Pons (tissue), 1 donor: ENCODE data around the gene EFNA2.

Source experiments
- DNase-seq: peaks from one replicate; pipeline ENCODE4 v3.0.0-alpha.2; 2016; ENCODE audit warnings: low spot score

EFNA2 gene

DNA sequence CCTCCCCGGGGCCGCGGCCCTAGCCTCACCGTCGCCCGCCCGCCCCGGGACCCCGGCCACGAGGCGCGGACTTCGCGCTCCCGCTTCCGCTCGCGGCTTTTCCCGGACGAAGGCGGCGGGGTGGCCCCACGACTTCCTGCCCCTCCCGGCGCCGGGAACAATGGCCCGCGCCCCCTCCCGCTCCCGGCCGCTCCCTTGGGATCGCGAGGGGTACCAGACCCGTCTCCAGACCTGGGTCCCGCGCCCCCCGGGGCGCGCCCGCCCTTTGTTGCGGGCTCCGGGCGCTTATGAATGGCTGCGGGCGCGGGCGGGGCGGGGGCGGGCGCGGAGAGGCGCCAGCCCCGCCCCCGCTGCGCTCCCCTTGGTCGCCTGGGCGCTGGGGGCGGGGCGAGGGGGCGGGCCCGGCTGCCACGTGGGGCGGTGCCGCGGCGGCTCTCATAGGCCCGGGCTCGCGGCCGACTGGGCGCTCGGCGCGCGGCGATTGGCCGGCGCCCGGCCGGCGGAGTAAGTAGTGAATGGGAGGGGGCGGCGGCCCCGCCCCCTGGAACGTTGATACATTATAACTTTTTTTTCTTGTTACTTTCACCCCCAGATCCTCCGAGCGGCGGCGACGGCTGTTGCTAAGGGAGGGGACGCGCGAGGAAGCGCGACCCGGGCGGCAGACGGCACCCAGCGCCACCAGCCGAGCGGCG is 36.2 kb upstream of the EFNA2 start:
- peak; percentile 96 for DNase-seq

DNA sequence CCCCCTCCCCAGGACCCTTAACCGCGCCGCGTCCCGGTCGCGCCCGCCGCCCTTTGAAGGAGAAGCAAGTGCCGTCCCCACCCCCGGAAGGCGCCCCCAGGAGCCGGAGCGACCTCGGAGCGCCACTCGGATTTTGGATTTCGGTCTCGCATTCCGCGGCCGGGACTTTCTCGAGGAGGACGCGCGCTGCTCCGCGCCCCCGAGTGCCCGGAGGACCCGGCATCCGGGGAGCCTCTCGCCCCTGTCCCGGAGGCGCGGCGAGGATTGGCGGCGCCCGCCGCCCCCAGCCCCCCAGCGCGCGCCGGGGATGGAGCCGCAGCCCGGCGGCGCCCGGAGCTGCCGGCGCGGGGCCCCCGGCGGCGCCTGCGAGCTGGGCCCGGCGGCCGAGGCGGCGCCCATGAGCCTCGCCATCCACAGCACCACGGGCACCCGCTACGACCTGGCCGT is 35.7 kb upstream of the EFNA2 start:
- no peak for DNase-seq

- DNase-seq = peak; percentile 61
These were observed 35.0 kb upstream of the EFNA2 start for GRCh38 chr19:1250437-1251260.

GRCh38 chr19:1251330-1252220 is 34.1 kb upstream of the EFNA2 start:
- peak; percentile 72 for DNase-seq

GRCh38 chr19:1252221-1252820 is 33.4 kb upstream of the EFNA2 start:
- peak; percentile 87 for DNase-seq

- DNase-seq = peak; percentile 91
These were observed 32.7 kb upstream of the EFNA2 start for GRCh38 chr19:1252821-1253513.

DNA sequence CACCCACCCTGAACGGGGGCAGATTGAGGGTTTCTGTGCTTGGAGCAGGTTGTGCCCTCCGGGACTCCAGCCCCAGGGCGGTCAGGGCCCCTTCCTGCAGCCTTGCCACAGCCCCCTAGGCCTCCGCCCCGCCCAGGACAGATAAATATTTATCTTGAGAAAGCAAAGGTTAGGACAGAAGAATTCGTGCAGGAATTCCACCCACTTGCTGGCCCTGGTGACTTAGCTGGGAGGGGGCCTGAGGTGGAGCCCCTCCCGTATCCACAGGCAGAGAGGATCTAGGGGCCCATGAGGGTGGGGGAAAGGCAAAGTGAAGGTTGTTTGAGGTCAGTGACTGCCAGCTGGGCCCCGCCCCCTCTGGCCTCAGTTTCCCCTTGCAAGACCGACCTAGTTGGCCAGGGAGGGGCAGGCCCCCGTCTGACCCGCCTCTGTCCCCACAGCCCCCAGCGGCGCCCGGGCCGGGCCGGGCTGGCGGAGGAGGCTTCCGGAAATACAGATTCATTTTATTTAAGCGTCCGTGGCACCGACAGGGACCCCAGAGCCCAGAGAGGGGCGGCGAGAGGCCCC is 32.1 kb upstream of the EFNA2 start:
- no peak for DNase-seq

DNA sequence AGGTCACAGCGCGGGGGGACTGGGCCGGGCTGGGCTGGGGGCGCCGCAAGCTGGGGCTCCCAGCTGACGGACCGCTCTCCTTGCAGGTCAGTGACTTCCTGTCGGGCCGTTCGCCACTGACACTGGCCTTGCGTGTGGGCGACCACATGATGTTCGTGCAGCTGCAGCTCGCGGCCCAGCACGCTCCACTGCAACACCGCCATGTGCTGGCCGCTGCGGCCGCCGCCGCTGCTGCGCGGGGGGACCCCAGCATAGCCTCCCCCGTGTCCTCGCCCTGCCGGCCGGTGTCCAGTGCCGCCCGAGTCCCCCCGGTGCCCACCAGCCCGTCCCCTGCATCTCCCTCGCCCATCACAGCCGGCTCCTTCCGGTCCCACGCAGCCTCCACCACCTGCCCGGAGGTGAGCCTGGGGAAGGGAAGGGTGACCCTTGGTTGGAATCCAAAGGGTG is 31.6 kb upstream of the EFNA2 start:
- DNase-seq = peak; percentile 51

DNA sequence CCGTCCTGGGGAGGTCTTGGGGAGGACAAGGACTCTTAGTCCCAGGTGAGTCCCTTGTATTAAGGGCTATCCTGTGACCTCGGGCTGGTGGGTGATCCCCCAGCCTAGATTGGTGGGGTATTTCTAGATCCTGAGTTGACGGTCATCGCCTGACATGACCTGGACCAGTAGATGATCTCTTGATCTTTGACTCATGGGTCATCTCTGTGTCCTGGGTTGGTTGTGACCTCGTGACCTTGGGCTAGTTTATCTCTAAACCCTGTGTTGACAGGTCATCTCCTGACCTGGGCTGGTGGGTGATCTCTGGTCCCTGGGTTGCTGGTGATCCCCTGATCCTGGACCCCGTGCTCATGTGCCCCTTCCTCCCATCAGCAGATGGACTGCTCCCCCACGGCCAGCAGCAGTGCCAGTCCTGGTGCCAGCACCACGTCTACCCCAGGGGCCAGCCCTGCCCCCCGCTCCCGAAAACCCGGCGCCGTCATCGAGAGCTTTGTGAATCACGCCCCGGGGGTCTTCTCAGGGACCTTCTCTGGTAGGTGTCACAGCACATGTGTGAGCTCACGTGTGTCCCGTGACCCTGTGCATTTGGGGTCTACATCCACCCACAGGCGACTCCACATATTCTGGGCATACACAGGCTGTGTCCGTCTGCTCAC is 31.0 kb upstream of the EFNA2 start:
- peak; percentile 25 for DNase-seq

DNA sequence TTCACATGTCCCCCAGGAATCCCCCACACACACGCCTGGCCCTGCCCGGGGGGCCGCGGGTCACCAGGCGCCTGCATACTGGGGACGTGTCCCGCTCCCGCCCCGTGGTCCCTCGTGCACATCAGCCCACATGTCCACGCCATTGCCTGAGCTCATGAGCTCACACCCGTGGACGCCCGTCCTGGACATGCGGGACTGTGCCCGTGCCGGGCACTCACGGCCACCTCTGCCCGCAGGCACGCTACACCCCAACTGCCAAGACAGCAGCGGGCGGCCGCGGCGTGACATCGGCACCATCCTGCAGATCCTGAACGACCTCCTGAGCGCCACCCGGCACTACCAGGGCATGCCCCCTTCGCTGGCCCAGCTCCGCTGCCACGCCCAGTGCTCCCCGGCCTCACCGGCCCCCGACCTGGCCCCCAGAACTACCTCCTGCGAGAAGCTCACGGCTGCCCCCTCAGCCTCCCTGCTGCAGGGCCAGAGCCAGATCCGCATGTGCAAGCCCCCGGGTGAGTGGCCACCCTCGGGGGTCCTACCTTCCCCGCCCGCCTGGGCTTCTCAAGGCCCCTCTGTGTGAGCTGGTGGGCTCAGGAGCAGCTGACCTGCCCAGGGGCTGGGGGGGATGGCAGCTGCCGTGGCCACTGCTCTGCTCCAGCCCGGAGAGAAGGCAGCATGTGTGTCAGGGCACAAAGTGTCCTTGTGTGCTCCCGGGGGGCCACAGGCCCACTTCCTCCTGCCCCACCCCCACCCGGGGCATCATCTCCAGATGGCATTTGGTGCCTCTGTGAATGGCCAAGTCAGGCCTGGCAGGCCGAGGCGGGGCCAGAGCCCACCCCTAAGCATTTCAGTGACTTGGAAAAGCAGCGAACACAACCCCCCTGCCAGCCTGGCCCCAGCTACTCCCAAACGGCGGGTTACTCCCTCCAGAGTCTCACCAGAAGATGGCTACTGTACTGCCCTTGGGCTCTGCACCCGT is 30.2 kb upstream of the EFNA2 start:
- peak; percentile 88 for DNase-seq

GRCh38 chr19:1256646-1257474 is 28.8 kb upstream of the EFNA2 start:
- DNase-seq = no peak

GRCh38 chr19:1257475-1258162 is 28.1 kb upstream of the EFNA2 start:
- no peak for DNase-seq

GRCh38 chr19:1258163-1258492 is 27.5 kb upstream of the EFNA2 start:
- DNase-seq = no peak

DNA sequence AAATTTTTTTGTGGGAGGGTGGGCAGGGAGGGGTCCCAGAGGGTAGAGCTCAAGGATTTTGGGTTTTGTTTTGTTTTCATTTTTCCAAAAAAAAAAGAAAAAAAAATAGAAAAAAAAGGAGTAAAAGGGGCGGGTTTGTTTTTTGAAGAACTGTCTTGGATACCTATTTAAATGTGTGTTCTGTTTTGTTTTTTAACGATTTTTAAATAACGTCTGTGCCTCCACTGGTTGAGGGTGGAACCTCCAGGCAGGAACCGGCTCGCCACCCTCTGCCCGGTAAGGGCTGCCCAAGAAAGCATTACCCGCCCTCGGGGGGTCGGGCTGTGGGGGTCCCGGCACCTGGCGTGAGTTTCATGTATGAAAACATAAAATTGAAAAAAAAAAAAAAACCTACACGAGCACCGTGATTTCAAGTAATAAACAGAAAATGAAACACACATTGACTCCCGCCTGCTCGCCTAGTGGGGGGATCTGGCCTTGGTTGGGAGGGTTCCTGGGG is 26.9 kb upstream of the EFNA2 start:
- no peak for DNase-seq

GRCh38 chr19:1259206-1259875 is 26.3 kb upstream of the EFNA2 start:
- DNase-seq = peak; percentile 26

DNA sequence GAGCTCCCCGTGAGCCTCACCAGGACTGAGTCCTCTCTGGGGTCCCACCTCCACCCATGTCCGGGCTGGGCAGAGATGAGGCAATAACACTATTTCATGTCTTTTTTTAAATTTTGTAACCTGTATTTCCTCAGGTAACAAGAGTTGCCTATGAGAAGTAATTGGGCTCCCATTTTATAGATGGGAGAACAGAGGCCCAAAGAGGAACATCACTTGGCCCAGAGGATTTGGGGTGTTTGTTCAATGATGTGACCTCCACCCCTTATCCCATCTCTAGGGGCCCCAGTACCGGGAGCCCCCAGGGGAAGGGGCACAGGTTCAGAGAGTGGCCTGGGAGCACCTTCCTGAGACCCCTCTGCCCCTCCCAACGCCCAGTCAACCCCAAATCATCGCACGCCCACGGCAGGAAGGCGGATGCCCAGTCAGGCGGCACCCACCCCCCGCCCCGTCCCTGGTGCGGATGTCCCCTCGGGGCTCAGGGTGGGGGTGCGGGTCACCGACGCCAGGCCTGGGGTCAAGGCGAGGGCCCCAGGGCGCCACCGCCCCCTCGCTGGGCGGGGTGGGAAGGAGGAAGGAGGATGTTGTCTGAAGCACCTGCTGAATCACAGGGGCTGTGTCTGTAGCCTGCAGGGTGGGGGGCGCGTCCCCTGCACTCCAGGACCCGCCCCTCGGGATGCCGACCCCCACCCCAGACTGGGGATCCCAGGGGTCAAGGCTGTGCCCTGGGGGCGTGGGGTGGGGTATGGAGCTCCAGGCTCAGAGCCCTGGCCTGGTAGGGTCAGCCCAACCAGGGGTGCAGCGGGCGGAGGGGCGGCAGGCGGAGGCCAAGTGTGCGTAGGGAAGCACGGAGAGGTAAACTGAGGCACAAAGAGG is 25.6 kb upstream of the EFNA2 start:
- no peak for DNase-seq
